KMS-11 (cell line): ENCODE data around the gene NPL.

Experiments
- H2AFZ ChIP-seq: fragments of 200-600 bp; sonication (generic); 2 replicates; pipeline ENCODE4 v1.6.1; 2016; ENCODE audit warnings: antibody characterized with exemption, mixed run types, low read depth
- H3K27ac ChIP-seq: fragments of 200-600 bp; sonication (generic); 2 replicates; pipeline ENCODE4 v1.6.1; 2016; ENCODE audit warnings: mild to moderate bottlenecking, mixed run types
- H3K27me3 ChIP-seq: fragments of 200-600 bp; sonication (generic); 2 replicates; pipeline ENCODE4 v1.6.1; 2017; ENCODE audit warnings: mild to moderate bottlenecking, low read depth, mixed run types, moderate library complexity; ENCODE audit not compliant: insufficient read depth
- H3K36me3 ChIP-seq: fragments of 200-600 bp; sonication (generic); 2 replicates; pipeline ENCODE4 v1.6.1; 2017; ENCODE audit warnings: mild to moderate bottlenecking, mixed run types; ENCODE audit not compliant: insufficient read depth
- H3K4me1 ChIP-seq: fragments of 200-600 bp; sonication (generic); 2 replicates; pipeline ENCODE4 v1.6.1; 2016; ENCODE audit warnings: mild to moderate bottlenecking, low read depth, mixed run types; ENCODE audit not compliant: poor library complexity, severe bottlenecking
- H3K4me2 ChIP-seq: fragments of 200-600 bp; sonication (generic); 2 replicates; pipeline ENCODE4 v1.7.0; 2016; ENCODE audit warnings: mild to moderate bottlenecking, mixed run types
- H3K4me3 ChIP-seq: fragments of 200-600 bp; sonication (generic); IDR thresholded peaks from 2 replicates; pipeline ENCODE4 v1.6.1; 2017; ENCODE audit warnings: low read depth, low read length, mixed read lengths; ENCODE audit not compliant: insufficient read depth
- H3K79me2 ChIP-seq: fragments of 200-600 bp; sonication (generic); 2 replicates; pipeline ENCODE4 v1.6.1; 2016; ENCODE audit warnings: low read depth, mixed run types; ENCODE audit not compliant: insufficient read depth
- H3K9ac ChIP-seq: fragments of 200-600 bp; sonication (generic); 2 replicates; pipeline ENCODE4 v1.6.1; 2016; ENCODE audit warnings: mild to moderate bottlenecking, mixed run types
- H4K20me1 ChIP-seq: fragments of 200-600 bp; sonication (generic); 2 replicates; pipeline ENCODE4 v1.6.1; 2016; ENCODE audit warnings: mild to moderate bottlenecking, mixed run types; ENCODE audit not compliant: insufficient read depth
- TF ChIP-seq, protein P1 (sequence below): fragments of 200-600 bp; sonication (generic); conservative IDR thresholded peaks from 2 replicates; pipeline ENCODE4 v1.6.1; 2017; ENCODE audit warnings: low read depth, mild to moderate bottlenecking, antibody characterized with exemption, low read length, moderate library complexity, mixed read lengths

Gene NPL

DNA sequence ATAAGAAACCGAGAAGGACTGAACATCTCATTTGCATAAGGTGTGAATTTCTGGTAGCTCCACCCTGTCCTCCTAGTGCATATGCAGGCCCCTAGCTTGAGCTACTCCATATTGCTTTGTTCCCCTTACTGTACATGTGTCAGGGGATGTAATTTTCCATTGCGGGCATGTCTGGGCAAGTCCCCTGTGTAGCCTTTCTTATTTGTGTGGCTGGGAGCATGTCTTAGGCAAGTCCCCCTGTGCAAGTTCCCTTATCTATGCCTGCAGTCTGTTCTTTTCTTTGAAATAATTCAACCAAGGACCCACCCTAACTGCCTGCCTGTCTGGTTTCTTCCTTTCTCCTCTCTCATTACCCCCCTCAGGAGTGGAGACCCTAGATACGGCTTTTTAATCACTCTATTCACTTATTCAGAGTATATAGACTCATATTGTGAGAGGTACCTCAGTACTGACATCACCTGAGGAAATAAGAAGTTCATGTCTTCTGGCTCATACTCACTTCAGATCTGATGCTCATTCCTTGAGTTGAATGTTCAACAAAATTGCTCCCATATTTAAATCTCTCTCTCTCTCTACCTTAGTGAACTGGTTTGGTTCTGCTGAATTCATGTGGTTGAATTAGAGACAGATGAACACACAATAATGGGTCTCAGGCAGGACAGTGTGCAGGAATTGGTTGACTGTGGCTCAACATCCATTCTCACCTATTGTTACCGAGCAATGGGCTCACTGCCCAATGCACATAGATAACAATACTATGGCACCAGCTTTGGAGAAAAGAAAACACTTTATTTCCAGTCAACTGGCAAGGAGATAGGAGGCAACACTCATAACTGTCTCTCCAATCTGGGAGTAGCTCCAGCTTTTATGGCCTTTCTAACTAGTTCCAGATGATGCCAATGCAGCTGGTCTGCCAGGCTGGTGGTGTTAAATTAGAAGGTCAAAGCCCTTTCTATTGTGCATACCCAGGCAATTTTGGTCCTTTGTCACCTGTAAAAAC is 27.9 kb upstream of the NPL start:
- Histone ChIP-seq H3K36me3 (no peaks in the 10 kb centered on the region), H3K4me1 (peaks cover under 1% of the 10 kb centered on the region), H4K20me1 (no peaks in the 10 kb centered on the region), H3K79me2 (no peaks in the 10 kb centered on the region), H3K4me3 (no peak overlapping the region), H2AFZ (no peak overlapping the region), H3K4me2 (no peak overlapping the region), H3K27me3 (no peaks in the 10 kb centered on the region), H3K27ac (no peak overlapping the region), H3K9ac (no peak overlapping the region)
- TF ChIP-seq, protein P1, sequence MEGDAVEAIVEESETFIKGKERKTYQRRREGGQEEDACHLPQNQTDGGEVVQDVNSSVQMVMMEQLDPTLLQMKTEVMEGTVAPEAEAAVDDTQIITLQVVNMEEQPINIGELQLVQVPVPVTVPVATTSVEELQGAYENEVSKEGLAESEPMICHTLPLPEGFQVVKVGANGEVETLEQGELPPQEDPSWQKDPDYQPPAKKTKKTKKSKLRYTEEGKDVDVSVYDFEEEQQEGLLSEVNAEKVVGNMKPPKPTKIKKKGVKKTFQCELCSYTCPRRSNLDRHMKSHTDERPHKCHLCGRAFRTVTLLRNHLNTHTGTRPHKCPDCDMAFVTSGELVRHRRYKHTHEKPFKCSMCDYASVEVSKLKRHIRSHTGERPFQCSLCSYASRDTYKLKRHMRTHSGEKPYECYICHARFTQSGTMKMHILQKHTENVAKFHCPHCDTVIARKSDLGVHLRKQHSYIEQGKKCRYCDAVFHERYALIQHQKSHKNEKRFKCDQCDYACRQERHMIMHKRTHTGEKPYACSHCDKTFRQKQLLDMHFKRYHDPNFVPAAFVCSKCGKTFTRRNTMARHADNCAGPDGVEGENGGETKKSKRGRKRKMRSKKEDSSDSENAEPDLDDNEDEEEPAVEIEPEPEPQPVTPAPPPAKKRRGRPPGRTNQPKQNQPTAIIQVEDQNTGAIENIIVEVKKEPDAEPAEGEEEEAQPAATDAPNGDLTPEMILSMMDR, result no peak

DNA sequence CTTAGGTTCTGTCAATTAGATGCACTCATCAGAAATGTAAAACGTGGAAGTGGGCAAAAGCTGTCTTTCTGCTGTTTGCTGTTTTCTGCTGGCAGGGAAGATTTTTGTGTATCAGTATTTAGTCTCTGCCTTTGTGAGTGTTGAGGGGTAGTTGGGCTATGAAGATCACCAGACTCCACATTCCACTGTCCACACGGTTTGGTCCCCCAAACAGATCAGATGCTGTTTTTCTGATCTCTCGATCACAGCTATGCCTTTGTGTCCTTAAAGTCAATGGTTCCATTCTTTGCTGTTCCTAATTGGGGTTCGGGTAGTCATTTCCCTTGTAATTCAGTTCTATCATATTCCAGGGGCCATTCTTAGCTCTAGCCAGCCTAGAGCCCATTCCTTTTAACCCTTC is 27.0 kb upstream of the NPL start:
- Histone ChIP-seq H3K4me3 (no peak overlapping the region), H3K9ac (no peak overlapping the region), H4K20me1 (no peaks in the 10 kb centered on the region), H3K4me1 (peaks cover 3% of the 10 kb centered on the region), H3K27ac (no peak overlapping the region), H3K79me2 (no peaks in the 10 kb centered on the region), H3K4me2 (no peak overlapping the region), H2AFZ (no peak overlapping the region), H3K36me3 (no peaks in the 10 kb centered on the region), H3K27me3 (no peaks in the 10 kb centered on the region)
- TF ChIP-seq, protein P1, result no peak

GRCh38 chr1:182764029-182764727 is 25.4 kb upstream of the NPL start:
- Histone ChIP-seq H3K27me3 (no peaks in the 10 kb centered on the region), H3K4me3 (no peak overlapping the region), H3K36me3 (no peaks in the 10 kb centered on the region), H3K4me1 (peaks cover 3% of the 10 kb centered on the region), H3K9ac (no peak overlapping the region), H3K27ac (no peak overlapping the region), H4K20me1 (no peaks in the 10 kb centered on the region), H2AFZ (no peak overlapping the region), H3K4me2 (no peak overlapping the region), H3K79me2 (no peaks in the 10 kb centered on the region)
- TF ChIP-seq, protein P1, result no peak

GRCh38 chr1:182765391-182765790 is 24.2 kb upstream of the NPL start:
- Histone ChIP-seq H3K36me3 (no peaks in the 10 kb centered on the region), H4K20me1 (no peaks in the 10 kb centered on the region), H3K9ac (no peak overlapping the region), H3K27ac (no peak overlapping the region), H3K4me3 (no peak overlapping the region), H3K27me3 (no peaks in the 10 kb centered on the region), H3K79me2 (no peaks in the 10 kb centered on the region), H3K4me1 (peaks cover 12% of the 10 kb centered on the region), H3K4me2 (no peak overlapping the region), H2AFZ (no peak overlapping the region)
- TF ChIP-seq, protein P1, result no peak
